Measurements from ENCODE around the gene WDR43.

- TF ChIP-seq POLR2AphosphoS5 (IDR thresholded peaks at IDR 0.05; ENCODE audit: low read depth, low read length) = no peak
- TF ChIP-seq, protein P1, sequence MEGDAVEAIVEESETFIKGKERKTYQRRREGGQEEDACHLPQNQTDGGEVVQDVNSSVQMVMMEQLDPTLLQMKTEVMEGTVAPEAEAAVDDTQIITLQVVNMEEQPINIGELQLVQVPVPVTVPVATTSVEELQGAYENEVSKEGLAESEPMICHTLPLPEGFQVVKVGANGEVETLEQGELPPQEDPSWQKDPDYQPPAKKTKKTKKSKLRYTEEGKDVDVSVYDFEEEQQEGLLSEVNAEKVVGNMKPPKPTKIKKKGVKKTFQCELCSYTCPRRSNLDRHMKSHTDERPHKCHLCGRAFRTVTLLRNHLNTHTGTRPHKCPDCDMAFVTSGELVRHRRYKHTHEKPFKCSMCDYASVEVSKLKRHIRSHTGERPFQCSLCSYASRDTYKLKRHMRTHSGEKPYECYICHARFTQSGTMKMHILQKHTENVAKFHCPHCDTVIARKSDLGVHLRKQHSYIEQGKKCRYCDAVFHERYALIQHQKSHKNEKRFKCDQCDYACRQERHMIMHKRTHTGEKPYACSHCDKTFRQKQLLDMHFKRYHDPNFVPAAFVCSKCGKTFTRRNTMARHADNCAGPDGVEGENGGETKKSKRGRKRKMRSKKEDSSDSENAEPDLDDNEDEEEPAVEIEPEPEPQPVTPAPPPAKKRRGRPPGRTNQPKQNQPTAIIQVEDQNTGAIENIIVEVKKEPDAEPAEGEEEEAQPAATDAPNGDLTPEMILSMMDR (IDR thresholded peaks at IDR 0.05) = no peak
Measured at GRCh38 chr2:28880193-28880592, 14.3 kb upstream of the WDR43 start.
